Activated T-cell treated with anti-CD3 and anti-CD28 coated beads, Interleukin-2, amount 50 U/mL, for 24 hours (primary cell): ENCODE measurements around the gene RSAD2.
A peak's percentile ranks its signal among the peaks of the same experiment; 100 is the strongest.

Experiments used
- DNase-seq: peaks from one replicate; pipeline ENCODE4 v3.0.0-alpha.2; 2020
- H3K27ac Mint-ChIP-seq: 2 replicates; pipeline ENCODE4 v1.8.0; 2020; ENCODE audit warnings: mild to moderate bottlenecking, mixed read lengths
- H3K27me3 Mint-ChIP-seq: 2 replicates; pipeline ENCODE4 v1.8.0; 2020; ENCODE audit warnings: mixed read lengths
- H3K36me3 Mint-ChIP-seq: 2 replicates; pipeline ENCODE4 v1.8.0; 2020; ENCODE audit warnings: low read depth, mixed read lengths
- H3K4me1 Mint-ChIP-seq: 2 replicates; pipeline ENCODE4 v1.8.0; 2020; ENCODE audit warnings: low read depth, mixed read lengths
- H3K4me3 Mint-ChIP-seq: 2 replicates; pipeline ENCODE4 v1.8.0; 2020; ENCODE audit warnings: mild to moderate bottlenecking, moderate library complexity, mixed read lengths
- H3K9me3 Mint-ChIP-seq: 2 replicates; pipeline ENCODE4 v1.8.0; 2020; ENCODE audit warnings: mixed read lengths

The RSAD2 gene

GRCh38 chr2:6906165-6906741, 28.7 kb downstream of the RSAD2 start:
- H3K27ac Mint-ChIP-seq, result peak overlapping the region; percentile 88
- H3K4me1 Mint-ChIP-seq, result peaks cover 58% of the 10 kb centered on the region
- no peaks in the 10 kb centered on the region for H3K27me3 Mint-ChIP-seq
- DNase-seq, result no peak
- H3K36me3 Mint-ChIP-seq, result peaks cover 74% of the 10 kb centered on the region
- H3K4me3 Mint-ChIP-seq, result peak overlapping the region; percentile 34
- peaks cover 31% of the 10 kb centered on the region for H3K9me3 Mint-ChIP-seq

- no peak for DNase-seq
- H3K4me1 Mint-ChIP-seq, result peaks cover 79% of the 10 kb centered on the region
- no peaks in the 10 kb centered on the region for H3K27me3 Mint-ChIP-seq
- H3K9me3 Mint-ChIP-seq, result peaks cover 17% of the 10 kb centered on the region
- H3K27ac Mint-ChIP-seq, result peak overlapping the region; percentile 91
- H3K4me3 Mint-ChIP-seq, result peak overlapping the region; percentile 13
- H3K36me3 Mint-ChIP-seq, result peaks cover 75% of the 10 kb centered on the region
Observed at GRCh38 chr2:6908291-6908690, 30.7 kb downstream of the RSAD2 start.

- H3K27ac Mint-ChIP-seq, result peak overlapping the region; percentile 91
- peaks cover 70% of the 10 kb centered on the region for H3K36me3 Mint-ChIP-seq
- H3K27me3 Mint-ChIP-seq, result no peaks in the 10 kb centered on the region
- H3K4me1 Mint-ChIP-seq, result peaks cover 91% of the 10 kb centered on the region
- no peak for DNase-seq
- peaks cover 13% of the 10 kb centered on the region for H3K9me3 Mint-ChIP-seq
- H3K4me3 Mint-ChIP-seq, result peak overlapping the region; percentile 61
Observed at GRCh38 chr2:6909431-6910385, 32.1 kb downstream of the RSAD2 start.

GRCh38 chr2:6911721-6912120, 34.1 kb downstream of the RSAD2 start:
- Mint-ChIP-seq H3K36me3 (peaks cover 66% of the 10 kb centered on the region), H3K9me3 (peaks cover 13% of the 10 kb centered on the region), H3K27ac (peak overlapping the region; percentile 91), H3K4me1 (peaks cover 95% of the 10 kb centered on the region), H3K4me3 (peak overlapping the region; percentile 69), H3K27me3 (no peaks in the 10 kb centered on the region)
- DNase-seq, result no peak

GRCh38 chr2:6913415-6914157, 36.0 kb downstream of the RSAD2 start:
- Mint-ChIP-seq H3K4me3 (peak overlapping the region; percentile 69), H3K27ac (peak overlapping the region; percentile 94), H3K9me3 (peaks cover 4% of the 10 kb centered on the region), H3K36me3 (peaks cover 48% of the 10 kb centered on the region), H3K4me1 (peaks cover 80% of the 10 kb centered on the region), H3K27me3 (no peaks in the 10 kb centered on the region)
- no peak for DNase-seq

- peak overlapping the region; percentile 24 for H3K4me3 Mint-ChIP-seq
- H3K27me3 Mint-ChIP-seq, result no peaks in the 10 kb centered on the region
- peaks cover 4% of the 10 kb centered on the region for H3K9me3 Mint-ChIP-seq
- peaks cover 80% of the 10 kb centered on the region for H3K4me1 Mint-ChIP-seq
- DNase-seq, result no peak
- peaks cover 51% of the 10 kb centered on the region for H3K36me3 Mint-ChIP-seq
- H3K27ac Mint-ChIP-seq, result peak overlapping the region; percentile 80
Observed at GRCh38 chr2:6914828-6915227, 37.3 kb downstream of the RSAD2 start.

GRCh38 chr2:6915399-6915798, 37.8 kb downstream of the RSAD2 start:
- Mint-ChIP-seq H3K27ac (peak overlapping the region; percentile 80), H3K4me3 (no peak overlapping the region), H3K36me3 (peaks cover 54% of the 10 kb centered on the region), H3K27me3 (no peaks in the 10 kb centered on the region), H3K9me3 (peaks cover 4% of the 10 kb centered on the region), H3K4me1 (peaks cover 81% of the 10 kb centered on the region)
- DNase-seq, result no peak

- peak overlapping the region; percentile 64 for H3K27ac Mint-ChIP-seq
- peaks cover 49% of the 10 kb centered on the region for H3K36me3 Mint-ChIP-seq
- peak overlapping the region; percentile 78 for H3K4me3 Mint-ChIP-seq
- no peaks in the 10 kb centered on the region for H3K27me3 Mint-ChIP-seq
- H3K4me1 Mint-ChIP-seq, result peaks cover 81% of the 10 kb centered on the region
- no peak for DNase-seq
- H3K9me3 Mint-ChIP-seq, result peaks cover 2% of the 10 kb centered on the region
Observed at GRCh38 chr2:6916224-6916623, 38.6 kb downstream of the RSAD2 start.

GRCh38 chr2:6916736-6917070, 39.1 kb downstream of the RSAD2 start:
- peaks cover 47% of the 10 kb centered on the region for H3K36me3 Mint-ChIP-seq
- H3K4me1 Mint-ChIP-seq, result peaks cover 81% of the 10 kb centered on the region

GRCh38 chr2:6917071-6917760, 39.6 kb downstream of the RSAD2 start, which contains the start of gene RNF144A:
TSS of gene RNF144A (plus strand) at chr2:6917412. CDS start at chr2:6996927, 79,515 bp downstream.
- H3K27ac Mint-ChIP-seq, result peak within 1 kb of the TSS; percentile 82
- H3K4me1 Mint-ChIP-seq, result peaks cover 81% of the 10 kb centered on the region
- peak; percentile 88 for DNase-seq
- H3K4me3 Mint-ChIP-seq, result peak within 1 kb of the TSS; percentile 79
- no peaks in the 10 kb centered on the region for H3K9me3 Mint-ChIP-seq
- H3K27me3 Mint-ChIP-seq, result no peaks in the 10 kb centered on the region
- H3K36me3 Mint-ChIP-seq, result peaks cover 42% of the 10 kb centered on the region

More at GRCh38 chr2:6916736-6917070, 39.1 kb downstream of the RSAD2 start:
- H3K27me3 Mint-ChIP-seq, result no peaks in the 10 kb centered on the region
- peak overlapping the region; percentile 82 for H3K27ac Mint-ChIP-seq
- DNase-seq, result no peak
- H3K4me3 Mint-ChIP-seq, result peak overlapping the region; percentile 78
- no peaks in the 10 kb centered on the region for H3K9me3 Mint-ChIP-seq

GRCh38 chr2:6917761-6918421, 40.3 kb downstream of the RSAD2 start:
- H3K27ac Mint-ChIP-seq, result peak overlapping the region; percentile 79
- H3K4me1 Mint-ChIP-seq, result peaks cover 78% of the 10 kb centered on the region
- DNase-seq, result peak; percentile 59
- no peaks in the 10 kb centered on the region for H3K27me3 Mint-ChIP-seq
- peak overlapping the region; percentile 79 for H3K4me3 Mint-ChIP-seq
- H3K9me3 Mint-ChIP-seq, result no peaks in the 10 kb centered on the region
- peaks cover 37% of the 10 kb centered on the region for H3K36me3 Mint-ChIP-seq

- peaks cover 44% of the 10 kb centered on the region for H3K36me3 Mint-ChIP-seq
- H3K4me3 Mint-ChIP-seq, result peak overlapping the region; percentile 79
- no peaks in the 10 kb centered on the region for H3K9me3 Mint-ChIP-seq
- H3K27ac Mint-ChIP-seq, result peak overlapping the region; percentile 6
- no peak for DNase-seq
- no peaks in the 10 kb centered on the region for H3K27me3 Mint-ChIP-seq
- H3K4me1 Mint-ChIP-seq, result peaks cover 80% of the 10 kb centered on the region
Observed at GRCh38 chr2:6919901-6920742, 42.5 kb downstream of the RSAD2 start.

- no peak overlapping the region for H3K4me3 Mint-ChIP-seq
- no peaks in the 10 kb centered on the region for H3K27me3 Mint-ChIP-seq
- H3K4me1 Mint-ChIP-seq, result peaks cover 80% of the 10 kb centered on the region
- no peak for DNase-seq
- no peaks in the 10 kb centered on the region for H3K9me3 Mint-ChIP-seq
- peaks cover 44% of the 10 kb centered on the region for H3K36me3 Mint-ChIP-seq
- no peak overlapping the region for H3K27ac Mint-ChIP-seq
Observed at GRCh38 chr2:6920743-6921064, 43.1 kb downstream of the RSAD2 start.
